Measurements from ENCODE around the gene TGFB3. TPM values are rescaled to one million over a fixed set of nuclear protein-coding genes. Genes with fewer than 3 reads are reported as not detected.

The TGFB3 gene
- total and polyA plus RNA-seq, 9 of the 15 experiments (the other 6 are each of a cell fraction or from before 2014, with no cell fraction given): 0.39 to 2.0 (median 1.0) TPM

DNA sequence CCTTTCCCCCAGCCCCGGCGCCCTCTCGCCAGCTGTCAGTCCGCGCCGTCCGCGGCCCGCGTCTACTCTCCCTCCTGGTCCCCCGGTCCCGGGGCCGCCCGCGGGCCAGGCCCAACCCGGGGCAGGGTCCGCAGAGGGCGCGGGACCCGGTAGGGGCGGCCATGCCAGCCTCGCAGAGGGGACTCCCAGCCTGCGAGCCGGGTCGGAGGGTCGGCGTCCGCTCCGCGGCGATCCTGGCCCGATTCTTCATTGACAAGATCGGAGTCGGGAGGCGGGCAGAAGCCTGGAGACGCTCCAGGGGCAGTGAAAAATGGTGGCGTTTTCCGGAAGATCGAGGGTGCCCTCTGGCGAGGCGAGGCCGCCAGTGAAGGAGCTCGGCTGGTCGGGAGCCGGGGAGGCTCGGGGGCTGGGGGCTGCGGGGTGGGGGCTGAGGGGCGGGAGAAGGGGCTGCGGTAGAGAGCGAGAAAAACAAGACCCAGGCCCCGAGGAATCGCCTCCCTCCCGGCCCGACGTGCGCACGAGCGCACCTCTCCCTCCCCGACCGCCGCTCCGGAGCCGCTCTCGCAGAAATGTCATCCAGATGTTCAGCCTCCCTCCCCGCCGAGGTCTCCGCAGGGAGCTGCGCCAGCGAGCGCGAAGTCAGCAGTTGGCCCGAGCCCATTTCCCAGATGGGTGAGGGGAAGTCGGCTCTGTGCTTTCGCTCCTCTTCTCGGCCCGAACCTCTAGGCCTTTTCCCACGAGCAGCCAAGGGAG is 647 bp upstream of the TGFB3 start (continued):
- TF ChIP-seq, protein P1, sequence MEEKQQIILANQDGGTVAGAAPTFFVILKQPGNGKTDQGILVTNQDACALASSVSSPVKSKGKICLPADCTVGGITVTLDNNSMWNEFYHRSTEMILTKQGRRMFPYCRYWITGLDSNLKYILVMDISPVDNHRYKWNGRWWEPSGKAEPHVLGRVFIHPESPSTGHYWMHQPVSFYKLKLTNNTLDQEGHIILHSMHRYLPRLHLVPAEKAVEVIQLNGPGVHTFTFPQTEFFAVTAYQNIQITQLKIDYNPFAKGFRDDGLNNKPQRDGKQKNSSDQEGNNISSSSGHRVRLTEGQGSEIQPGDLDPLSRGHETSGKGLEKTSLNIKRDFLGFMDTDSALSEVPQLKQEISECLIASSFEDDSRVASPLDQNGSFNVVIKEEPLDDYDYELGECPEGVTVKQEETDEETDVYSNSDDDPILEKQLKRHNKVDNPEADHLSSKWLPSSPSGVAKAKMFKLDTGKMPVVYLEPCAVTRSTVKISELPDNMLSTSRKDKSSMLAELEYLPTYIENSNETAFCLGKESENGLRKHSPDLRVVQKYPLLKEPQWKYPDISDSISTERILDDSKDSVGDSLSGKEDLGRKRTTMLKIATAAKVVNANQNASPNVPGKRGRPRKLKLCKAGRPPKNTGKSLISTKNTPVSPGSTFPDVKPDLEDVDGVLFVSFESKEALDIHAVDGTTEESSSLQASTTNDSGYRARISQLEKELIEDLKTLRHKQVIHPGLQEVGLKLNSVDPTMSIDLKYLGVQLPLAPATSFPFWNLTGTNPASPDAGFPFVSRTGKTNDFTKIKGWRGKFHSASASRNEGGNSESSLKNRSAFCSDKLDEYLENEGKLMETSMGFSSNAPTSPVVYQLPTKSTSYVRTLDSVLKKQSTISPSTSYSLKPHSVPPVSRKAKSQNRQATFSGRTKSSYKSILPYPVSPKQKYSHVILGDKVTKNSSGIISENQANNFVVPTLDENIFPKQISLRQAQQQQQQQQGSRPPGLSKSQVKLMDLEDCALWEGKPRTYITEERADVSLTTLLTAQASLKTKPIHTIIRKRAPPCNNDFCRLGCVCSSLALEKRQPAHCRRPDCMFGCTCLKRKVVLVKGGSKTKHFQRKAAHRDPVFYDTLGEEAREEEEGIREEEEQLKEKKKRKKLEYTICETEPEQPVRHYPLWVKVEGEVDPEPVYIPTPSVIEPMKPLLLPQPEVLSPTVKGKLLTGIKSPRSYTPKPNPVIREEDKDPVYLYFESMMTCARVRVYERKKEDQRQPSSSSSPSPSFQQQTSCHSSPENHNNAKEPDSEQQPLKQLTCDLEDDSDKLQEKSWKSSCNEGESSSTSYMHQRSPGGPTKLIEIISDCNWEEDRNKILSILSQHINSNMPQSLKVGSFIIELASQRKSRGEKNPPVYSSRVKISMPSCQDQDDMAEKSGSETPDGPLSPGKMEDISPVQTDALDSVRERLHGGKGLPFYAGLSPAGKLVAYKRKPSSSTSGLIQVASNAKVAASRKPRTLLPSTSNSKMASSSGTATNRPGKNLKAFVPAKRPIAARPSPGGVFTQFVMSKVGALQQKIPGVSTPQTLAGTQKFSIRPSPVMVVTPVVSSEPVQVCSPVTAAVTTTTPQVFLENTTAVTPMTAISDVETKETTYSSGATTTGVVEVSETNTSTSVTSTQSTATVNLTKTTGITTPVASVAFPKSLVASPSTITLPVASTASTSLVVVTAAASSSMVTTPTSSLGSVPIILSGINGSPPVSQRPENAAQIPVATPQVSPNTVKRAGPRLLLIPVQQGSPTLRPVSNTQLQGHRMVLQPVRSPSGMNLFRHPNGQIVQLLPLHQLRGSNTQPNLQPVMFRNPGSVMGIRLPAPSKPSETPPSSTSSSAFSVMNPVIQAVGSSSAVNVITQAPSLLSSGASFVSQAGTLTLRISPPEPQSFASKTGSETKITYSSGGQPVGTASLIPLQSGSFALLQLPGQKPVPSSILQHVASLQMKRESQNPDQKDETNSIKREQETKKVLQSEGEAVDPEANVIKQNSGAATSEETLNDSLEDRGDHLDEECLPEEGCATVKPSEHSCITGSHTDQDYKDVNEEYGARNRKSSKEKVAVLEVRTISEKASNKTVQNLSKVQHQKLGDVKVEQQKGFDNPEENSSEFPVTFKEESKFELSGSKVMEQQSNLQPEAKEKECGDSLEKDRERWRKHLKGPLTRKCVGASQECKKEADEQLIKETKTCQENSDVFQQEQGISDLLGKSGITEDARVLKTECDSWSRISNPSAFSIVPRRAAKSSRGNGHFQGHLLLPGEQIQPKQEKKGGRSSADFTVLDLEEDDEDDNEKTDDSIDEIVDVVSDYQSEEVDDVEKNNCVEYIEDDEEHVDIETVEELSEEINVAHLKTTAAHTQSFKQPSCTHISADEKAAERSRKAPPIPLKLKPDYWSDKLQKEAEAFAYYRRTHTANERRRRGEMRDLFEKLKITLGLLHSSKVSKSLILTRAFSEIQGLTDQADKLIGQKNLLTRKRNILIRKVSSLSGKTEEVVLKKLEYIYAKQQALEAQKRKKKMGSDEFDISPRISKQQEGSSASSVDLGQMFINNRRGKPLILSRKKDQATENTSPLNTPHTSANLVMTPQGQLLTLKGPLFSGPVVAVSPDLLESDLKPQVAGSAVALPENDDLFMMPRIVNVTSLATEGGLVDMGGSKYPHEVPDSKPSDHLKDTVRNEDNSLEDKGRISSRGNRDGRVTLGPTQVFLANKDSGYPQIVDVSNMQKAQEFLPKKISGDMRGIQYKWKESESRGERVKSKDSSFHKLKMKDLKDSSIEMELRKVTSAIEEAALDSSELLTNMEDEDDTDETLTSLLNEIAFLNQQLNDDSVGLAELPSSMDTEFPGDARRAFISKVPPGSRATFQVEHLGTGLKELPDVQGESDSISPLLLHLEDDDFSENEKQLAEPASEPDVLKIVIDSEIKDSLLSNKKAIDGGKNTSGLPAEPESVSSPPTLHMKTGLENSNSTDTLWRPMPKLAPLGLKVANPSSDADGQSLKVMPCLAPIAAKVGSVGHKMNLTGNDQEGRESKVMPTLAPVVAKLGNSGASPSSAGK (IDR thresholded peaks at IDR 0.05): peak; percentile 55
- TF ChIP-seq E2F3 (CRISPR knock-in tag; IDR thresholded peaks at IDR 0.05) (no peak), POLR2B (IDR thresholded peaks at IDR 0.05; ENCODE audit: low read depth, partially characterized antibody) (no peak), TOE1 (IDR thresholded peaks at IDR 0.05; ENCODE audit: borderline replicate concordance) (no peak), TOE1 (CRISPR knock-in tag; IDR thresholded peaks at IDR 0.05; ENCODE audit: borderline replicate concordance, low read depth) (no peak), BCL6 (CRISPR knock-in tag; IDR thresholded peaks at IDR 0.05) (no peak), SMC3 (conservative IDR thresholded peaks at IDR 0.05; ENCODE audit: insufficient read depth, low read depth, low read length) (peak; percentile 69), MCM2 (IDR thresholded peaks at IDR 0.05; ENCODE audit: low read depth) (no peak), PPARD (CRISPR knock-in tag; IDR thresholded peaks at IDR 0.05) (no peak), RB1 (IDR thresholded peaks at IDR 0.05; ENCODE audit: low read depth) (peak; percentile 73; the same call in 1 of the 2 replicates), POLR2G (IDR thresholded peaks at IDR 0.05; ENCODE audit: low read depth, low read length) (peak; percentile 59; the same call in 1 of the 2 replicates), ZNF224 (CRISPR knock-in tag; IDR thresholded peaks at IDR 0.05) (no peak)
- TF ChIP-seq, protein P2, sequence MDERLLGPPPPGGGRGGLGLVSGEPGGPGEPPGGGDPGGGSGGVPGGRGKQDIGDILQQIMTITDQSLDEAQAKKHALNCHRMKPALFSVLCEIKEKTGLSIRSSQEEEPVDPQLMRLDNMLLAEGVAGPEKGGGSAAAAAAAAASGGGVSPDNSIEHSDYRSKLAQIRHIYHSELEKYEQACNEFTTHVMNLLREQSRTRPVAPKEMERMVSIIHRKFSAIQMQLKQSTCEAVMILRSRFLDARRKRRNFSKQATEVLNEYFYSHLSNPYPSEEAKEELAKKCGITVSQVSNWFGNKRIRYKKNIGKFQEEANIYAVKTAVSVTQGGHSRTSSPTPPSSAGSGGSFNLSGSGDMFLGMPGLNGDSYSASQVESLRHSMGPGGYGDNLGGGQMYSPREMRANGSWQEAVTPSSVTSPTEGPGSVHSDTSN (CRISPR knock-in tag; IDR thresholded peaks at IDR 0.05; ENCODE audit: low read depth): no peak
- TF ChIP-seq, protein P2 (tag; conservative IDR thresholded peaks at IDR 0.05; ENCODE audit: low read depth): 0 out of 2 replicates have a peak, but pooled peaks have one; percentile 9

All from K562 (cell line).